Measurements from ENCODE around the gene HDAC4.

DNA sequence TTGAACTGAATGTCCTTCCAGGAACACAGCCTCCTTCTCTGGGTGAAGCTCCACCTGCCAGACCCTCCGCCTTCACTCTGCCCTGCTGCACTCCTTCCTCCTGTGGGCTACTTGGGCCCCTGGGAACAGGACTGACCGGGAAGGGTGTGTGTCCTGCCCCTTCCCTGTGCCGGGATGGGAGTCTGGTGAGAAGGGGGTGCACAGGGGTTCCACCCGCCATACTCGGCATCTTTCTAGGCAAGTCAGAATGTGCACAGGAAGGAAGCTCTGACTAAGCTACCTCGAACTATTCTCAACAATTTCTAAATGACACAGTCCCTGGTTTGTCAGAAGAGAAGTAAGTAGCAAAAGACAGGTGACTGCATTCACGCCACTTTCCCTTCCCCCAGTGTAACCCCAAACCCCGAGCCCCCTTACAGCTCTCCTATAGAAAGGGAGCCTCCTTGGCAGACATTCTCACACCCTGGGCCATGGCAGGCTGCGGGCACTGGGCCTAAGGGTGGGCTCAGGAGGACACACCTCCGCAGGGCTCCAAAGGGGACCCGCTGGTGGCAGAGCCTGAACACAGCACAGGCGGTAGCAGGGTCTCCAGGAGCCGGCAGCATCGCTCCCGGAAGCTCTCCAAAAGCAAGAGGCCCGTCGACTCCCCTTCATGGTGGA is 184.1 kb downstream of the HDAC4 start:
- TF ChIP-seq GATA3 (IDR thresholded peaks at IDR 0.05; ENCODE audit: low read depth, low read length): no peak
- no peak for TF ChIP-seq GATA2 (IDR thresholded peaks at IDR 0.05; ENCODE audit: low read depth, low read length)

Data from SH-SY5Y (cell line).